GM18520 (cell line): ENCODE measurements around the gene ANKS1B.
"Not testable (repeated sequence)": the region's sequence is repeated elsewhere in the genome, so short reads cannot be mapped to it uniquely, and the experiment has no call there.

Source experiments
- ATAC-seq: cut with Tn5 transposase; IDR thresholded peaks from one replicate; pipeline ENCODE4 v1.9.1; 2021; ENCODE audit not compliant: unreplicated experiment

The ANKS1B gene

DNA sequence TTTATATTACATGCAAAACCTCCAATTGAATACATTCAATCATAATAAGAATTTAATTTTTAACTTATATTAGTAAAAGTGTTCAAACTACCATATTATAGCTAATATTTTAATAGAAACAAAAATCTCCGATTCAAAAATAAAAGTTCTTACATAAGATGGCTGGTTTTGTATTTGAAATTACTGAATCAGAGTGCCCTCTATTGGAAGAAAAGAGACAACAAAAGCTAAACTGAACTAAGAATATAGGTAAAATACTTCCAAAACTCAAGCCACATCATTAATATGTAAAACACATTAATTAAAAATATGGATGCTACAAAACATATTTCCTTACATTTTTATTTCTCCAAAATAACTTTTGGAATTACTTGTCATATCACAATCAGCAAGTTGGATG lies 216.9 kb downstream of the ANKS1B start:
- ATAC-seq = no peak

DNA sequence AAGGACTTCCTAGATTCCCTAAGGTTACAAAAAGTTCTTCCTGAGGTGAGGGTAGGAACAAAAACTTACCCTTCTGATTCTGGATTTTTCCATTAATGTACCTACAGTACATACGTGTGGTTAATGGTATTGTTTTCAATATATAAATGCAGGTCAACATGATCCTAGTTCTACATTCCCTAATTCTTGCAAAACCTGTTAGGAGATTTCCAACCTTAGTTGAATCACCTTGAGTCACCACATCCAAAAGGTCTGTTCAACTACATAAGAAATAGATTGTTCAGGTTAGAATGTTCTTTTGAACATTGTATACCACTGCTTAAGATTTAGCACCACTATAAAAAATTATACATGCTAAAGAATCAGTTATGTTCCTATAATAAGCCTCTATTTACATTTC lies 218.3 kb downstream of the ANKS1B start:
- ATAC-seq = no peak

DNA sequence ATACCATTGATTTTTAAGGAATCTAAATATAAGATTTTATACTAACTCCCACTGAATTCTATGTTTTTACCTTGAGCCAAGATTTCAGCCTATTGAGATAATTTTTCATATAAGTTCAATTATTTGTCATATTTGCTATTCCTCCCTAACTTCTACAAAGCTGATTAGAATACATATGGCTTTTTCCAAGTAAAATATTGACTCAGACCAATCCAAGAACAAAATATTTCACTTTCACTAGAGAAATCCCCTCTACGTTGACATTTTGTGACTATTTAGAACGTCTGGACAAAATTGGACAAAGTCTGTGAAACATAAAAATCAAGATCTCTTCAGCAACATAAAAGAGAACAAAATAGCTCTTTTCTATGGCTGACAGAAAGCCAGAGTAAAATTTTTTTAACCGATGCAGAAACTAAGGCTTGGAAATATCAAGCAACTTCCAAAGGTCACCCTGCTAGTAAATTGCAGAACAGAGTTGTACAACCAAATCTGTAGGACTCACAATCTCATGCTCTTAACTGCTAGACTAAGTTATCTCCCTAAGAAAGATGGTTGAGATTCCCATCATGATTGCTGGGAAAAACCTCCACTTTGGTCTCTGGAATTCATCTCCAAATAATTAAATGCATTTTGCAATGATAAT lies 219.1 kb downstream of the ANKS1B start:
- no peak for ATAC-seq

DNA sequence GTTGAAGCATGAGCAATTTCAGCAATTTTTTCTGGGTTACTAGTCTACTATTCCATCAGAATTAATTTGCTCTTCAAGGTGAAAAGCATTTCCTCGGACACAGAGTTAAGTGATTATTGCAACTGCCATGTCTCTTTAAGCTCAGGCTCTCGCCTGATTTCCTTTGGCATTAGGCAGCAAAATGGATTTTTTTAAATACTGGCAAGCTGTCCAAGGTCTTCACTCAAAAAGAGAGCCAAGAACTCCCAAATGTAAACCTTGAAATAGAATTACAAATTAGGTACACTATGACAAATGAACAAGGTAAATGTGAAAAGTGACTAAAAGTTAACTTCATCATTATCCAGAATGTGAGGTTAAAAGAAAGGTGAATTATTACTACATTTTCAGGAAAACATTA lies 225.3 kb downstream of the ANKS1B start:
- ATAC-seq = no peak

DNA sequence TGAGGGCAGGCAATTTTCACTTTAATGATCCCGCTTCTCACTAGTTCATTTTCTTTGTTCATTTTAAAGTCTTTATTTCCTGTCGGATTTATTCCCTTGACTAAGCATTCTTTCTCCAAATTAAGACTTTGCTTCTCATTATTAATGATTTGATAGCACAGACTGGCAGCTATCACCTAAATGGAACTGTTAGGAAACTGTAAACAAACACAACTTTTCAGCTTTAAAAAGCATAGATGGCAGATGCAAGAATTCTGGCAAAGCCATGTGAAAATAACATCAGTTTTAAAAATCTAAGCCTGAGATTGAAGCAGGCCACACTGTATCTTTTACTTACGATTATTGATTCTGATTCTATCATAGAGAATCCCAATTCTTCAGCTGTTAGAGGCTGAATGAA lies 225.7 kb downstream of the ANKS1B start:
- ATAC-seq = no peak

DNA sequence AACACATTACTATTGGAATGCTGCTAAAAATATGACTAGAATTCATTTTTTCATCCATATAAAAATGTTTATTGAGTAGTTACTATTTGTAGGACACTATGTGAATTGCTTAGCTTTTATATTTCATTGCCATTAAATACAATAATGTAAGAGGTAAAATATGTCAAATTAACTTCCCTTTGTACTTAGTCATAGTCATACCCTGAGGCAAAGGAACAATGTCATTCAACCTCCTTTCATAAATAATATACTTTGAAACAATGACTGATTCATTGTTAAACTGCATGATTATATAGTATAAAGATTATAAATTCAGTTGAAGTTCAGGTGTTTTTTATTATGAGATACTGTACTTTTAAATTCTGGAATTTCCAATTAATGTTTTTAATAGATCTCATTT lies 232.0 kb downstream of the ANKS1B start:
- ATAC-seq = no peak

DNA sequence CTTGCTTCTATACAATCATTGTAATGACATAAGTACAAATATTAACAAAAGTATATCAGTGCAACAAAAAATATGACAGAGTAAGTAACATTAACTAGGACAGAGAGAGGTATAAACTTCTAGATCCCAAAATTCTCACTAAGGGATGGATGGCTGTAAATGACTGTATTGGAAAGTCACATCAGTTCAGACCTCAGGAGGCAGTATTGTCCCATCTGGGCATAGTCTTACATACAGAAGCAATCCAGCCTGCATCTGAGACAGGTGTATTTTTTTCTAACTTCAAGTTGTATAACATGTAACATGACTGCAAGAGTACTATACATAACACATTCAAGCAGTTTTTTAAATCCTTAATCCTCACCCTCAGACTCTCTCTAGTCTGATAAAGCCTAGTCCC lies 238.2 kb downstream of the ANKS1B start:
- no peak for ATAC-seq

DNA sequence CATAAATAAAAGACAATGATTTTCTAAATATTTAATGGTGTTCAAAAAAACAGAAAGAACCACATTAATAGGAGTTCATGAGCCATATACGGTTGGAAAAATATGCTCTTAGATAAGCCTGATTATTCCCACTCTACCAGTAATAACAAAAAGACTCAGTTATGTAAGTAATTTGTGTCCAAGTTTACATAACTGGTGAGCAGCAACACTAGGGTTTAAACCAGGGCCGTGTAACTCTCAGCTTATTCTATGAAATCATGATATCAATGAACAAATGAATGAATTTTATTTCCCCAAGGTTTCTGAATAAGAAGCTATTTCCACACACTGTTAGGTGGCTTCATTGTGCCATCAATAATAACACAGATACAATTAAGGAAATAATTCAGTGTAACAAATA lies 238.8 kb downstream of the ANKS1B start:
- no peak for ATAC-seq

DNA sequence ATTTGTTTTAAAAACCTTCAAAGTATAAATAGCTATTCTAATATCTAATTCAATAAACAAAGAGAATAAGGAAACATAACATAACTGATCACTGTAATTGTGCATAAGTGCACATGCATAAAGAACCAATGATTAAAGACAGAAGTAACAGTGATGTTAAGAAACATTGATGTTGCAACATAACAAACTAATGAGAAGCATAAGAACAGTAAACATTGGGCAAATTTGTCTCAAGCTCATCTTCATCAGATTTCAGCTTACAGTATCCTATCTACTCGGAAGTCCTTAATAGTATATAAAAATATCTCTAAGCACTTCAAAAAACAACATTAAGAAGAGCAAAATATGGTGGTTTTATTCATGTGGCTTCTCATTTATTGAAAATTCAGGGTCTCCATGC lies 239.6 kb downstream of the ANKS1B start:
- no peak for ATAC-seq

DNA sequence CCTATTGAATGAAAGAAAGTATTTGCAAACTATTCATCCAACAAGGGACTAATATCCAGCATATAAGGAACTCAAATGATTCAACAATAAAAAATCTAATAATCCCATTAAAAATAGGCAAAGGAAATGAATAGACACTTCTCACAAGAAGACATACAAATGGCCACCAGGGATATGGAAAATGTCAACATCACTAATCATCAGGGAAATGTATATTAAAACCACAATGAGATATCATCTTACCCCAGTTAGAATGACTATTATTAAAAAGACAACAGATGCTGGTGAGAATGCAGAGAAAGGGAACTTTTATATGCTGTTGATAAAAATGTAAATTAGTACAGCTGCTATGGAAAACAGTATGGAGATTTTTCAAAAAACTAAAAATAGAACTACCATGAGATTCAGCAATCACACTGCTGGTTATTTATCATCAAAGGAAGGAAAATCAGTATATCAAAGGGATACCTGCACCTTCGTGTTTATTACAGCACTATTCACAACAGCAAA lies 247.9 kb downstream of the ANKS1B start:
- ATAC-seq = no peak

DNA sequence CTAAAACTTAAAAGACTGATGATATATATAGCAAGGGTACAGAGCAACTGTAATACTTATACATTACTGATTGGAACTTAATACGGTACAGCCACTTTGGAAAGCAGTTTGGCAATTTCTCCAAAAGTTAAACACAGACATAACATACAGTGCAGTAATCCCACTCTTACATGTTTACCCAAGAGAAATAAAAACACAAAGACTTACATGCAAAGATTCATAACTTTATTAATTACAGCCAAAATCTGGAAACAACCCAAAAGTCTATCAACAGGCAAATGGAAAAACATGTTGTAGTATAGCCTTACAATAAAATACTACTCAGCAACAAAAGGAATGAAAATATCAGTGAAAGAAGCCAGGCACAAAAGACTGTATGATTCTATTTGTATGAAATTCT lies 252.6 kb downstream of the ANKS1B start:
- no peak for ATAC-seq

DNA sequence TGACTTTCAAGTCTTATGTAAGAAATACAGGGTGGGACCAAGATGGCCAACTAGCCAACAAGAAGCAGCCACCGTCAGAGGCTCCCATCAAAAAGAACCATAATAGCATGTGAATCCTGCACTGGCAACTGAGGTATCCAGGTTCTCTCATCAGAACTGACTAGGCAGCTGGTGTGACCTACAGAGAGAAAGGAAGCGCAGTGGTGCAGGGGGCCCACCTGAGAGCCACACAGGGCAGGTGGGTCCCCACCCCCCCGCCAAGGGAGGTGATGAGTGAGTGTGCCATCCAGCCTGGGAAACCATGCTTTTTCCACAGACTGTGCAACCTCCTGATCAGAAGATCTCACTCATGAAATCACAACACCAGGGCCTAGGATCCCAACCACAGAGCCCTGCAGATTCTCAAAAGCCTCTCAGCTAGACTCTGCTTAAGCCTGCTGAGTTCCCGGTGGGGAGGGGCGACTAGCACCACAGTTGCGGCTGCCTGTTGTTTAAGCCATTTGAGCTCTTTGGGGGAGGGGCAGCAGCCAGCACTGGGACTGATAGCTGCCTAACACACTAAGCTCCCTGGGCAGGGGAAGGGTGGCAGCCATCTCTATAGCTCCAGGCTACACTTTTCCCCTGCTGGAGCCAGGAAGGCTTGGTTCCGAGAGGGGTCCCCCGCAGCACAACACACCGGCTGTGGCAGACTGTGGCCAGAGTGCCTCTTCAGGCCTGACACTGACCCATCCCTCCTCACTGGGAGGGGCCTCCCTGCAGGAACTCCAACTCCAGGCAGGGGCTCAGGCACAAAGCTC lies 261.8 kb downstream of the ANKS1B start:
- ATAC-seq = no peak

DNA sequence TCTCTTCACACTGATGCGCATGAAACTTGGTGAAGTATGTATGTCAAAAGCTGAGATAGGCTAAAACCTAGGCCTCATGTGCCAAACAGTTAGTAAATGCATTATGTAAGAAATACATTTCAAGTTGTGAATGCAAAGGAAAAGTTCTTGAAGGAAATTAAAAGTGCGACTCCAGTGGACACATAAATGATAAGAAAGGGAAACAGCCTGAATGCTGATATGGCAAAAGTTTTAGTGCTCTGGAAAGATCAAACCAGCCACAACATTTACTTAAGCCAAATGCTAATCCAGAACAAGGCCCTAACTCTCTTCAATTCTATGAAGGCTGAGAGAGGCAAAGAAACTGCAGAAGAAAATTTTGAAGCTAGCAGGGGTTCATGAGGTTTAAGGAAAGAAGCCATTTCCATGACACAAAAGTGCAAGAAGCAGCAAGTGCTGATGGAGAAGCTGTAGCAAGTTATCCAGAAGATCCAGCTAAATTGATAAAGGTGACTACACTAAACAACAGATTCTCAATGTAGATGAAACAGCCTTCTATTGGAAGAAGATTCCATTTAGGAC lies 262.9 kb downstream of the ANKS1B start:
- no peak for ATAC-seq

DNA sequence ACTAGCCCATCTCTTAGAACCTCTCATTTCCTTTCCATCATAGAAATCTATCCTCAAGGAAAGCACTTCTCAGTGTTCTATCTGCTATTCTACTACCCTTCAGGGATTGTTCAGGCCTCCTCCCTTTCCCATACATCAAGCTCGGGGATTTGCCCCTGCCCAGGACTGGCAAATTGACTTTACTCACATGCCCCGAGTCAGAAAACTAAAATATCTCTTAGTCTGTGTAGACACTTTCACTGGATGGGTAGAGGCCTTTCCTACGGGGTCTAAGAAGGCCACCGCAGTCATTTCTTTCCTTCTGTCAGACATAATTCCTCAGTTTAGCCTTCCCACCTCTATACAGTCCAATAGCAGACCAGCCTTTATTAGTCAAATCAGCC lies 264.7 kb downstream of the ANKS1B start:
- not testable (repeated sequence) for ATAC-seq

DNA sequence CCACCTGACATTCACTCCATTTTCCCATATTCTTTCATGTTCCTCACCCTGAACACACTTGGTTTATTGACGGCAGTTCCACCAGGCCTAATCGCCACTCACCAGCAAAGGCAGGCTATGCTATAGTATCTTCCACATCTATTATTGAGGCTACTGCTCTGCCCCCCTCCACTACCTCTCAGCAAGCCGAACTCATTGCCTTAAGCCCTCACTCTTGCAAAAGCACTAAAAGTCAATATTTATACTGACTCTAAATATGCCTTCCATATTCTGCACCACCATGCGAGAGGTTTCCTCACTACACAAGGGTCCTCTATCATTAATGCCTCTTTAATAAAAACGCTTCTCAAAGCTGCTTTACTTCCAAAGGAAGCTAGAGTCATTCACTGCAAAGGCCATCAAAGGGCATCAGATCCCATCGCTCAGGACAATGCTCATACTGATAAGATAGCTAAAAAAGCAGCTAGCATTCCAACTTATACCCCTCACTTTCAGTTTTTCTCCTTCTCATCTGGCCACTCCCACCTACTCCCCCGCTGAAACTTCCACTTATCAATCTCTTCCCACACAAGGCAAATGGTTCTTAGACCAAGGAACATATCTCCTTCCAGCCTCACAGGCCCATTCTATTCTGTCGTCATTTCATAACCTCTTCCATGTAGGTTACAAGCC lies 265.2 kb downstream of the ANKS1B start:
- ATAC-seq = not testable (repeated sequence)

DNA sequence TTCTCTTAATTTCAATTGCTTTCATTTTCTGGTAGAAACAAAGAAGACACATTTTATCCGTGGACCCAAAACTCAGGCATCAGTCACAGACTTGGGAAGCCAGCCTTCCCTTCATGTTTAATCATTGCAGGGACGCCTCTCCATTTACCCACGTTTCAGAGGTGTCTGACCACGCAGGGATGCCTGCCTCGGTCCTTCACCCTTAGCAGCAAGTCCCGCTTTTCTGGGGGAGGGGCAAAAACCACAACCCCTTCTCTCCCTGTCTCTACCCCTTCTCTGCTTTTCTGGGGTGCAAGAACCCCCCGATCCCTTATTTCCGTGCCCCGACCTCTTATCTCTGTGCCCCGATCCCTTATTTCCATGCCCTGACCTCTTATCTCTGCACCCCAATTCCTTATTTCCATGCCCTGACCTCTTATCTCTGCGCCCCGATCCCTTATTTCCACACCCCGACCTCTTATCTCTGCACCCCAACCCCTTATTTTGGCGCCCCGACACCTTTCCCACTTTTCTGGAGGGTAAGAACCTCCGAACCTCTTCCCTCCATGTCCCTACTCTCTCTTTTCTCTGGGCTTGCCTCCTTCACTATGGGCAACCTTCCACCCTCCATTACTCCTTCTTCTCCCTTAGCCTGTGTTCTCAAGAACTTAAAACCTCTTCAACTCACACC lies 268.8 kb downstream of the ANKS1B start:
- not testable (repeated sequence) for ATAC-seq

DNA sequence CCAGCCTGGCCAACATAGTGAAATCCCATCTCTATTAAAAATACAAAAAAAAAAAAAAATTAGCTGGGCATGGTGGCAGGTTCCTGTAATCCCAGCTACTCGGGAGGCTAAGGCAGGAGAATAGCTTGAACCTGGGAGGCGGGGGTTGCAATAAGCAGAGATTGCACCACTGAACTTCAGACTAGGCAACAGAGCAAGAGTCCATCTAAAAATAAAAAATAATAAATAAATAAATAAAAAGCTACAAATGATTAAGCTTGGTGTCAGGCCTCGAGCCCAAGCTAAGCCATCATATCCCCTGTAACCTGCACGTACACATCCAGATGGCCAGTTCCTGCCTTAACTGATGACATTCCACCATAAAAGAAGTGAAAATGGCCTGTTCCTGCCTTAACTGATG lies 269.8 kb downstream of the ANKS1B start:
- not testable (repeated sequence) for ATAC-seq

DNA sequence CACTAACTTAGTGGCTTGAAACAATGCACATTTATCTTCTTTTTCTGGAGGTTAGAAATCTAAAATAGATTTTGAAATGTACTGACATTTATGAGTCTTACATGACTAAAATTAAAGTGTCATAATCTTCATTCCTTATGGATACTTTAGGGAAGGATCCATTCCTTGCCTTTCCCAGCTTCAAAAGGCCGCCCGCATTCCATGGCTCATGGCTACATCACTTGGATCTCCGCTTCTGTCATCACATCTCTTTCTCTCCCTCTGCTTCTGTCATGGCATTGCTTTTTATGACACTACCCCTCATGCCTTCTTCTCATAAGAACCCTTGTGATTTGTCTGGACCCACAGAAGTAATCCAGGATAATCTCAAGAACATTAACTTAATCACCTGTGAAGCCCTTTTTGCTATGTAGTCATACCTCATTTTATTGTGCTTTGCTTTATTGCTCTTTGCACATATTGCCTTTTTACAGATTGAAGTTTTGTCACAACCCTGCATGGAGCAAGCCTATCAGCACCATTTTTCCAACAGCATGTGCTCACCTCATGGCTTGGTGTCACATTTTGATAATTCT lies 270.7 kb downstream of the ANKS1B start:
- ATAC-seq = no peak

DNA sequence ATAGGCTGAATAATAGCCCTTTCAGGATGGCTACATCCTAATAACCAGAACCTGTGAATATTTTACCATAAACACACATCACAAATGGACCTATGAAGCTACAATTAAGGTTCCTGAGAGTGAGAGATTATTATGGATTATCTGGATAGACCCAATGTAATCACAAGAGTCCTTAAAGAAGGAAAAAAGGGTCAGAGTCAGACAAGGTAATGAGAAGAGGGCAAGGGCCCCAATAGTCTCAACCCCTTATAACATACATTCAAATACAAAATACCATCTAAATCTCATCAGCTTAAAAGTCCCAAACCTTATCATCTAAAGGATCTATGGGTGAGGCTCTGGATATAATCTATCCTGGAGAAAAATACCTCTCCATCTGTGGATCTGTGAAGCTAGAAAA lies 272.5 kb downstream of the ANKS1B start:
- ATAC-seq = no peak

DNA sequence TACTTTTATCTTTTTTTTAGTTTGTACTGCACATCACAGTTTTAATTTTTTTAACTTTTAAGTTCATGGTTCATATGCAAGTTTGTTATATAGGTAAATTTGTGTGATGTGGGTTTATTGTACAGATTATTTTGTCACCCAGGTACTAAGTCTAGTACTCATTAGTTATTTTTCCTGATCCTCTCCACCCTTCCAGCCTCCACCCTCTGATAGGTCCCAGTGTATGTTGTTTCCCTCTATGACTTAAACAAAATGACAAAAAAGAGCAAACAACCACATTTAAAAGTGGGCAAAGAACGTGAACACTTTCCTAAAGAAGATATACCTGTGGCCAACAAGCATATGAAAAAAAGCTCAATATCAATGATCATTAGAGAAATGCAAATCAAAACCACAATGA lies 273.5 kb downstream of the ANKS1B start:
- ATAC-seq = no peak

DNA sequence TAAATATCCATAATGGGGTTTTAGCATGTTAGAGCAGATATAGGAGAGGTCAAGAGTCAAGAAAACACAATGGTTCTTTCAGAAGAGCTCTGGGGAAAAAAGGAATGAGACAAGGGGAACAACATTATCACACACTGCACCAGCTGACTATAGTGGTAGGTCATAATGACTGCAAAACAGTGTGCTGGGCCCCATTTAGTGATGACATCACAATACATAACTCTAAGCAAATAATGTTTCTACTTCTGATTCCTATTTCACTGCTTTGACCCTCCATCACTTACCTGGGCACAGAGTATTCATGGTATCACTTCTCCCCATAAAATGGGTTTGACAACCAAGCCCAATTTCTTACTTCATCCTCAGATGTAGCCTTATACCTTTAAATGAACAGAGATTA lies 275.1 kb downstream of the ANKS1B start:
- no peak for ATAC-seq
